Measurements from ENCODE around the gene UBAC2. TPM values are rescaled to one million over a fixed set of nuclear protein-coding genes. Genes with fewer than 3 reads are reported as not detected.

Gene UBAC2
- total and polyA plus RNA-seq, 2 donors (not counting 3 experiments of a cell fraction or from before 2014, with no cell fraction given) = 45.7 to 54.4 TPM

DNA sequence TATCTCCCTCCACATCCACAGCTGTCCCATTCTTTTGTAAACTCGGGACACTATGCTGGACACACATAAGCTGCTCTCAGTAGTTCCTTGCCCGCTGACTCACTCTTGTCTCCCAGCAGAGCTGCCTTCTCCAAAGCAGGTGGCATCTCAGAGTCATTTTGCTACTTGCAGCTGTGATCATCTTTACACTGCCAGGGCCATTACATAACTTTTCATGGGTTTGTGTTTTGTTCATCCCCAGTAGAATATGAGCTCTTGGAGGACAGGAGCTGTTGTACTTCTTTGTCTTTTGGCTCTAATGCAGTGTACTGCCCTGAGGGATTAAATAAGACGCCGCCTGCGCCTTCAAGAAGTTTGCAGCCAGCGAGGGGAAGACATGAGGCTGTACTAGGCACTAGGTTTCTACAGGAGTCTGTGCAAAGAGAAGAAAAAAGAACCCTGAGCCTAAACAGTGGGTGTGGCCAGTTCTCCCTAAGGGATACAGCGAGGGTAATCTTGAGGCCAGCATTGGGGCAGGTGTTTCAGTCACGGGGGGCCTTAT lies 147.3 kb downstream of the UBAC2 start:
- ChIA-PET POLR2A (no interaction called here), CTCF (no interaction called here)
- no peak overlapping the region for H2AFZ ChIP-seq (ENCODE audit: low read depth, low read length)
- DNase-seq (ENCODE audit: low read depth, low spot score) (no peak), FAIRE-seq (no peak)
- no peak overlapping the region for H3K27ac ChIP-seq (ENCODE audit: insufficient read depth, low read depth, low read length)
- H3K4me1 ChIP-seq (ENCODE audit: control insufficient read depth, extremely low read depth, insufficient read depth, low read length) = no peaks in the 10 kb centered on the region
- no peak overlapping the region for H3K4me2 ChIP-seq (ENCODE audit: insufficient read depth, low read length)
- no peak overlapping the region for H3K4me3 ChIP-seq (replicated peaks in 1 of 3; ENCODE audit: insufficient read depth in 1 of 3, low read depth in 1 of 3, low read length in 3 of 3)
- no peaks in the 10 kb centered on the region for H3K79me2 ChIP-seq (ENCODE audit: control insufficient read depth, insufficient read depth, low read length)
- no peaks in the 10 kb centered on the region for H4K20me1 ChIP-seq (replicated peaks; ENCODE audit: control insufficient read depth, extremely low read depth, insufficient read depth, low read length)
- TF ChIP-seq EZH2 (IDR thresholded peaks at IDR 0.05; ENCODE audit: borderline replicate concordance, low read depth, low read length, severe bottlenecking) = no peak
- TF ChIP-seq, protein P1, sequence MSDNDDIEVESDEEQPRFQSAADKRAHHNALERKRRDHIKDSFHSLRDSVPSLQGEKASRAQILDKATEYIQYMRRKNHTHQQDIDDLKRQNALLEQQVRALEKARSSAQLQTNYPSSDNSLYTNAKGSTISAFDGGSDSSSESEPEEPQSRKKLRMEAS (IDR thresholded peaks at IDR 0.05; ENCODE audit: insufficient read depth, insufficient read length) = no peak
- no peak for TF ChIP-seq JUN (IDR thresholded peaks at IDR 0.05; ENCODE audit: borderline replicate concordance, insufficient read depth, insufficient read length, low read depth)
- no peak for TF ChIP-seq MYC (IDR thresholded peaks at IDR 0.05; ENCODE audit: low read depth, low read length)
- no peak for TF ChIP-seq FOS (IDR thresholded peaks at IDR 0.05; ENCODE audit: borderline replicate concordance, insufficient read depth, low read length)
- no peak for TF ChIP-seq GATA2 (IDR thresholded peaks at IDR 0.05; ENCODE audit: insufficient read depth, insufficient read length, low read depth, low read length)
- TF ChIP-seq POLR2AphosphoS5 (IDR thresholded peaks at IDR 0.05; ENCODE audit: insufficient read depth, low read depth, low read length) = no peak
- no peak for TF ChIP-seq POLR2A (IDR thresholded peaks at IDR 0.05; ENCODE audit: low read depth, low read length)
- TF ChIP-seq, protein P2, sequence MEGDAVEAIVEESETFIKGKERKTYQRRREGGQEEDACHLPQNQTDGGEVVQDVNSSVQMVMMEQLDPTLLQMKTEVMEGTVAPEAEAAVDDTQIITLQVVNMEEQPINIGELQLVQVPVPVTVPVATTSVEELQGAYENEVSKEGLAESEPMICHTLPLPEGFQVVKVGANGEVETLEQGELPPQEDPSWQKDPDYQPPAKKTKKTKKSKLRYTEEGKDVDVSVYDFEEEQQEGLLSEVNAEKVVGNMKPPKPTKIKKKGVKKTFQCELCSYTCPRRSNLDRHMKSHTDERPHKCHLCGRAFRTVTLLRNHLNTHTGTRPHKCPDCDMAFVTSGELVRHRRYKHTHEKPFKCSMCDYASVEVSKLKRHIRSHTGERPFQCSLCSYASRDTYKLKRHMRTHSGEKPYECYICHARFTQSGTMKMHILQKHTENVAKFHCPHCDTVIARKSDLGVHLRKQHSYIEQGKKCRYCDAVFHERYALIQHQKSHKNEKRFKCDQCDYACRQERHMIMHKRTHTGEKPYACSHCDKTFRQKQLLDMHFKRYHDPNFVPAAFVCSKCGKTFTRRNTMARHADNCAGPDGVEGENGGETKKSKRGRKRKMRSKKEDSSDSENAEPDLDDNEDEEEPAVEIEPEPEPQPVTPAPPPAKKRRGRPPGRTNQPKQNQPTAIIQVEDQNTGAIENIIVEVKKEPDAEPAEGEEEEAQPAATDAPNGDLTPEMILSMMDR (IDR thresholded peaks at IDR 0.05; ENCODE audit: extremely low read depth in 1 of 2, insufficient read depth in 1 of 2, low read depth in 1 of 2, low read length in 2 of 2) = no peak
- H3K9me3 ChIP-seq (replicated peaks; ENCODE audit: control insufficient read depth, insufficient read depth, low read length) = no peaks in the 10 kb centered on the region
- intact Hi-C loops (cut with micrococcal nuclease) (no loop called here), dilution Hi-C loops (cut with MboI; ENCODE audit: extremely low pct_ligation_motif_present, low sequenced_read_pairs) (no loop called here)
- no peaks in the 10 kb centered on the region for H3K27me3 ChIP-seq (ENCODE audit: control insufficient read depth in 2 of 2, insufficient read depth in 2 of 2, low read length in 2 of 2)
- H3K9ac ChIP-seq (replicated peaks; ENCODE audit: extremely low read depth, insufficient read depth, low read length) = no peak overlapping the region
- H3K36me3 ChIP-seq (ENCODE audit: control insufficient read depth in 2 of 2, extremely low read depth in 1 of 2, insufficient read depth in 2 of 2, low read length in 2 of 2) = peaks cover 0 to 5% of the 10 kb centered on the region in 2 experiments
- H3K9me1 ChIP-seq (replicated peaks; ENCODE audit: control insufficient read depth, extremely low read depth, insufficient read depth, low read length) = no peaks in the 10 kb centered on the region
- BruUV-seq (replicated peaks) = no TSS peak
